Measurements from ENCODE around the gene ITPKC. TPM values are rescaled to one million over a fixed set of nuclear protein-coding genes. Genes with fewer than 3 reads are reported as not detected.

Gene ITPKC
- total RNA-seq, 2 donors from 2014 or later = 15.8 to 22.0 TPM

GRCh38 chr19:40707615-40708014, 9.3 kb upstream of the ITPKC start:
- H3K9me3 ChIP-seq = no peaks in the 10 kb centered on the region
- no peak for TF ChIP-seq CTCF (IDR thresholded peaks at IDR 0.05)
- no peaks in the 10 kb centered on the region for H3K27me3 ChIP-seq
- intact Hi-C loops (cut with DNase I) = no loop called here
- DNase-seq = no peak
- no peak overlapping the region for H3K4me3 ChIP-seq
- no peak overlapping the region for H3K27ac ChIP-seq
- peaks cover 8% of the 10 kb centered on the region for H3K36me3 ChIP-seq
- H3K4me1 ChIP-seq = no peaks in the 10 kb centered on the region
- H3K9ac ChIP-seq (ENCODE audit: low read depth in 2 of 2, low read length in 2 of 2) = no peak overlapping the region

GRCh38 chr19:40709817-40710216, 7.1 kb upstream of the ITPKC start:
- Histone ChIP-seq H3K4me3 (no peak overlapping the region), H3K27ac (no peak overlapping the region), H3K4me1 (no peaks in the 10 kb centered on the region), H3K9ac (ENCODE audit: low read depth in 2 of 2, low read length in 2 of 2) (no peak overlapping the region), H3K9me3 (no peaks in the 10 kb centered on the region), H3K36me3 (peaks cover 5% of the 10 kb centered on the region), H3K27me3 (no peaks in the 10 kb centered on the region)
- intact Hi-C loops (cut with DNase I) = no loop called here
- no peak for DNase-seq
- no peak for TF ChIP-seq CTCF (IDR thresholded peaks at IDR 0.05)

GRCh38 chr19:40713939-40714338, 3.0 kb upstream of the ITPKC start:
- no peaks in the 10 kb centered on the region for H3K9me3 ChIP-seq
- no peaks in the 10 kb centered on the region for H3K27me3 ChIP-seq
- H3K4me1 ChIP-seq = peaks cover 4% of the 10 kb centered on the region
- TF ChIP-seq CTCF (IDR thresholded peaks at IDR 0.05) = no peak
- peak overlapping the region; percentile 48 to 91 for H3K9ac ChIP-seq (ENCODE audit: low read depth in 2 of 2, low read length in 2 of 2)
- intact Hi-C loops (cut with DNase I) = no loop called here
- H3K27ac ChIP-seq = peak overlapping the region; percentile 78
- H3K4me3 ChIP-seq = no peak overlapping the region
- no peak for DNase-seq
- no peaks in the 10 kb centered on the region for H3K36me3 ChIP-seq

GRCh38 chr19:40714441-40715299, 2.2 kb upstream of the ITPKC start:
- H3K36me3 ChIP-seq = no peaks in the 10 kb centered on the region
- H3K9me3 ChIP-seq = no peaks in the 10 kb centered on the region
- no peaks in the 10 kb centered on the region for H3K27me3 ChIP-seq
- intact Hi-C loops (cut with DNase I) = no loop called here
- TF ChIP-seq CTCF (IDR thresholded peaks at IDR 0.05) = no peak
- peaks cover 8% of the 10 kb centered on the region for H3K4me1 ChIP-seq
- H3K9ac ChIP-seq (ENCODE audit: low read depth in 2 of 2, low read length in 2 of 2) = peak overlapping the region; percentile 83 to 91
- DNase-seq = peak; percentile 97
- peak overlapping the region; percentile 78 for H3K27ac ChIP-seq
- peak overlapping the region; percentile 59 for H3K4me3 ChIP-seq

- Histone ChIP-seq H3K9ac (ENCODE audit: low read depth in 2 of 2, low read length in 2 of 2) (peak overlapping the region; percentile 71 to 91), H3K4me1 (peaks cover 12% of the 10 kb centered on the region), H3K27me3 (no peaks in the 10 kb centered on the region), H3K4me3 (peak overlapping the region; percentile 59), H3K36me3 (no peaks in the 10 kb centered on the region), H3K9me3 (no peaks in the 10 kb centered on the region), H3K27ac (peak overlapping the region; percentile 78)
- intact Hi-C loops (cut with DNase I) = no loop called here
- no peak for TF ChIP-seq CTCF (IDR thresholded peaks at IDR 0.05)
- no peak for DNase-seq
Observed at GRCh38 chr19:40716031-40716481, 856 bp upstream of the ITPKC start.
